Parathyroid adenoma (tissue), 2 donors: ENCODE results near the gene PGAP1.

Source experiments
- H2AFZ ChIP-seq: fragments of 300-600 bp; sonication (generic); one replicate; pipeline ENCODE4 v1.7.0; 2017; ENCODE audit warnings: antibody characterized with exemption, mild to moderate bottlenecking
- H3K27ac ChIP-seq: fragments of 300-600 bp; sonication (generic); one replicate; pipeline ENCODE4 v1.7.0; 2017
- H3K27me3 ChIP-seq: fragments of 300-600 bp; sonication (generic); one replicate; pipeline ENCODE4 v1.7.0; 2017; ENCODE audit warnings: low read length; ENCODE audit not compliant: control insufficient read depth, insufficient read depth
- H3K36me3 ChIP-seq: fragments of 300-600 bp; sonication (generic); one replicate; pipeline ENCODE4 v1.7.0; 2017; ENCODE audit warnings: low read length; ENCODE audit not compliant: control insufficient read depth, insufficient read depth
- H3K4me1 ChIP-seq: fragments of 300-600 bp; sonication (generic); one replicate; pipeline ENCODE4 v1.7.0; 2017; ENCODE audit warnings: control low read depth
- H3K4me2 ChIP-seq: fragments of 300-600 bp; sonication (generic); one replicate; pipeline ENCODE4 v1.7.0; 2017; ENCODE audit warnings: low read length
- H3K4me3 ChIP-seq: fragments of 300-600 bp; sonication (generic); one replicate; pipeline ENCODE4 v1.7.0; 2017; ENCODE audit warnings: low read depth, low read length
- H3K79me2 ChIP-seq: fragments of 300-600 bp; sonication (generic); one replicate; pipeline ENCODE4 v1.7.0; 2017; ENCODE audit warnings: control low read depth
- H3K9ac ChIP-seq: fragments of 300-600 bp; sonication (generic); one replicate; pipeline ENCODE4 v1.7.0; 2017; ENCODE audit warnings: mild to moderate bottlenecking
- H3K9me3 ChIP-seq: fragments of 300-600 bp; sonication (generic); one replicate; pipeline ENCODE4 v1.7.0; 2017; ENCODE audit warnings: low read length; ENCODE audit not compliant: control insufficient read depth
- CTCF ChIP-seq: fragments of 300-600 bp; sonication (generic); IDR thresholded peaks from one replicate; pipeline ENCODE4 v1.7.0; 2017; ENCODE audit warnings: antibody characterized with exemption, mild to moderate bottlenecking
- donor health status: primary hyperparathyroidism.

PGAP1 gene

DNA sequence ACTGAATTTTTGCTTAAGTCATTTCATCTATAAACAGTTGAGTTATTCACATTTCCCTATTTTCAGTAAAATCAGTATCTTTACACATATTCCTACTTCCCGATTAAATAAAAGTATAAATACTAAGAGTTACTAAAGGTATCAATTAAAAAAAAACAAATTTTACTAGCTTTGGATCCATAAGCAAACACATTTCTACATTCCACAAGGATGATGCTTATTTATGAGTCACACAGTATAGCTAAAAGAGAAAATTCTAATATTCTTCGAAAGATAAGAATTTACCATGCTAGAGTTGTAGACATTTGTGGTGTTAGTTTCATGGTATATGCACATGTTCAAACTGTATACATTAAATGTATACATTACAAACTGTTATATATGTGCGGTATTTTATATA, 23.7 kb downstream of the PGAP1 start:
- Histone ChIP-seq H3K4me3 (no peak overlapping the region), H3K4me1 (no peaks in the 10 kb centered on the region), H3K36me3 (no peaks in the 10 kb centered on the region), H3K9ac (no peak overlapping the region), H3K4me2 (no peak overlapping the region), H3K79me2 (no peaks in the 10 kb centered on the region), H3K27me3 (no peaks in the 10 kb centered on the region), H2AFZ (no peak overlapping the region), H3K27ac (no peak overlapping the region), H3K9me3 (no peaks in the 10 kb centered on the region)
- no peak for TF ChIP-seq CTCF

GRCh38 chr2:196900843-196901242, 25.7 kb downstream of the PGAP1 start:
- no peak for TF ChIP-seq CTCF
- no peaks in the 10 kb centered on the region for H3K27me3 ChIP-seq
- no peak overlapping the region for H3K4me3 ChIP-seq
- no peaks in the 10 kb centered on the region for H3K4me1 ChIP-seq
- H3K9me3 ChIP-seq = no peaks in the 10 kb centered on the region
- no peak overlapping the region for H3K4me2 ChIP-seq
- no peak overlapping the region for H3K27ac ChIP-seq
- no peaks in the 10 kb centered on the region for H3K79me2 ChIP-seq
- no peak overlapping the region for H3K9ac ChIP-seq
- H2AFZ ChIP-seq = no peak overlapping the region
- no peaks in the 10 kb centered on the region for H3K36me3 ChIP-seq

DNA sequence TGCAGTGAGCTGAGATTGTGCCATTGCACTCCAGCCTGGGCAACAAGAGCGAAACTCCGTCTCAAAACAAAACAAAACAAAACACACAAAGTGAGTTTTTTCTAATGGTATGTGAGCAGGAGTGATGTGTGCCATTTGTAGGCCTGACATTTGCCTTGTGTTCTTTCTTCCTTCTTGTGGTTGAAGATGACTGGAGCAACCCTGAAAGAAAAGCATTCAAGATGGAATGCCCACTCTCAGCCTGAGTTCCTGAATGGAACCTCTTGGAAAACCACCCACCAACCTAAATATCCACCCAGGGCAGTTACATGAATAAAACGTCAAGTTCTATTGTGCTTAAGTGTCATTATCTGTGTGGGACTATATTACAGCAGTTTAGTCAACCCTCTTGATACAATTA, 26.5 kb downstream of the PGAP1 start:
- Histone ChIP-seq H3K79me2 (no peaks in the 10 kb centered on the region), H3K36me3 (no peaks in the 10 kb centered on the region), H3K27ac (no peak overlapping the region), H3K4me1 (no peaks in the 10 kb centered on the region), H3K27me3 (no peaks in the 10 kb centered on the region), H3K4me3 (no peak overlapping the region), H2AFZ (no peak overlapping the region), H3K9me3 (no peaks in the 10 kb centered on the region), H3K9ac (no peak overlapping the region), H3K4me2 (no peak overlapping the region)
- no peak for TF ChIP-seq CTCF

DNA sequence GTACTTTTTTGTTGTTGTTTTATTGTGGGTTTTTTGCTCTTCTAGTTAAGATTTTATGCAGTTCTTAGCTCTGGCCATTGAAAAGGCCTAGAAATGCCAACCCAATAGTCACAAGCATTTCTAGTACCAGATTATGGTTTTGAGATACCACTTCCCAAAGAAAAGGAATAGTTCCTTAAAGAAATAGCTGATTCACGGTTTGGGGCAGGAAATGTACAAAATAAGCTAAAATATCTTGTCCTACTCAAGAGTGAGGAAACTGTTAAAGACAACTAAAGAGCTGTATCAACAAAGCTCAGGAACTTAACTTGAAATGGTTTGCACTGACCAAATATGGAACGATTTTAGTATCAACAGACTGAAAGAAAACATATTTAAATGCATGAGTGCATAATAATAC, 35.4 kb downstream of the PGAP1 start:
- Histone ChIP-seq H3K27me3 (no peaks in the 10 kb centered on the region), H3K79me2 (no peaks in the 10 kb centered on the region), H3K4me2 (no peak overlapping the region), H3K9ac (no peak overlapping the region), H3K4me3 (no peak overlapping the region), H3K36me3 (no peaks in the 10 kb centered on the region), H3K27ac (no peak overlapping the region), H2AFZ (no peak overlapping the region), H3K4me1 (no peaks in the 10 kb centered on the region), H3K9me3 (no peaks in the 10 kb centered on the region)
- no peak for TF ChIP-seq CTCF

- H3K9ac ChIP-seq = no peak overlapping the region
- no peaks in the 10 kb centered on the region for H3K79me2 ChIP-seq
- H3K4me2 ChIP-seq = no peak overlapping the region
- H3K27ac ChIP-seq = no peak overlapping the region
- no peaks in the 10 kb centered on the region for H3K9me3 ChIP-seq
- H2AFZ ChIP-seq = no peak overlapping the region
- no peaks in the 10 kb centered on the region for H3K36me3 ChIP-seq
- no peak for TF ChIP-seq CTCF
- H3K27me3 ChIP-seq = no peaks in the 10 kb centered on the region
- no peaks in the 10 kb centered on the region for H3K4me1 ChIP-seq
- no peak overlapping the region for H3K4me3 ChIP-seq
Observed at GRCh38 chr2:196887431-196887830, 39.1 kb downstream of the PGAP1 start.
